Esophagus muscularis mucosa (tissue), 4 donors: ENCODE results near the gene MRE11. TPM values are rescaled to one million over a fixed set of nuclear protein-coding genes. Genes with fewer than 3 reads are reported as not detected.

Experiments
- DNase-seq: peaks from one replicate; pipeline ENCODE4 v3.0.0-alpha.2; 2017; ENCODE audit errors: extremely low spot score
- H3K27ac ChIP-seq, 4 donors: fragments of 200-600 bp; sonication (generic); replicated peaks in 1 of 4; 1 replicate in 3 of 4; 2 replicates in 1 of 4; pipeline ENCODE4 v1.5.1; 2016 to 2019; ENCODE audit warnings: mild to moderate bottlenecking in 1 of 4
- H3K27me3 ChIP-seq, 4 donors: fragments of 200-600 bp; sonication (generic); one replicate each; pipeline versions ENCODE4 v1.5.1 to v1.6.0; 2016 to 2019
- H3K36me3 ChIP-seq, 4 donors: fragments of 200-600 bp; sonication (generic); one replicate each; pipeline ENCODE4 v1.5.1; 2016 to 2019
- H3K4me1 ChIP-seq, 4 donors: fragments of 200-600 bp; sonication (generic); one replicate each; pipeline ENCODE4 v1.5.1; 2016 to 2019
- H3K4me3 ChIP-seq, 4 donors: fragments of 200-600 bp; sonication (generic); 1 replicate in 2 of 4; 2 replicates in 2 of 4; pipeline ENCODE4 v1.5.1; 2016 to 2019; ENCODE audit warnings: mild to moderate bottlenecking in 4 of 4, moderate library complexity in 1 of 4
- H3K9me3 ChIP-seq, 4 donors: fragments of 200-600 bp; sonication (generic); 1 replicate in 3 of 4; 2 replicates in 1 of 4; pipeline ENCODE4 v1.5.1; 2016 to 2019
- EP300 ChIP-seq: sonication (generic); formaldehyde crosslinking; IDR thresholded peaks from one replicate; pipeline ENCODE4 v1.6.1; 2017; ENCODE audit warnings: antibody characterized with exemption
- POLR2A ChIP-seq: fragments of 450-650 bp; IDR thresholded peaks from one replicate; pipeline ENCODE4 v1.6.1; 2017; ENCODE audit warnings: antibody characterized with exemption, moderate library complexity, mild to moderate bottlenecking, low read depth
- POLR2AphosphoS5 ChIP-seq, 2 donors: sonication (generic); formaldehyde crosslinking; IDR thresholded peaks; one replicate each; pipeline ENCODE4 v1.6.1; 2017; ENCODE audit warnings: antibody characterized with exemption in 2 of 2
- WGBS: methylation state at CpG from one replicate; pipeline ENCODE4 v1.1.5; 2018; 5-methylcytosine and 5-hydroxymethylcytosine counted together
- intact Hi-C: fragments of 100-400 bp; cut with DNase I; formaldehyde crosslinking; loops from one replicate; pipeline ENCODE4 v1.15.1; 2023
- total RNA-seq, 4 donors: library from RNA; depleted of rRNA; stranded (reverse); fragments of >200 nt; gene quantifications; one replicate each; pipeline versions ENCODE4 v1.1.0 to v1.2.1, GENCODE V29; 2016
- TF ChIP-seq, protein P1 (sequence below), 3 experiments: fragments of 200-600 bp in 2 of 3; fragments of 450-650 bp in 1 of 3; sonication (generic) in 2 of 3; IDR thresholded peaks; one replicate each; pipeline ENCODE4 v1.5.1; 2017 to 2019; ENCODE audit warnings: antibody characterized with exemption in 3 of 3, mild to moderate bottlenecking in 2 of 3, moderate library complexity in 1 of 3

The MRE11 gene
- total RNA-seq, 4 donors from 2014 or later: 9.9 to 12.9 (median 11.2) TPM

GRCh38 chr11:94519478-94520084, 25.9 kb upstream of the MRE11 start:
- no peaks in the 10 kb centered on the region for H3K9me3 ChIP-seq
- no peaks in the 10 kb centered on the region for H3K36me3 ChIP-seq
- H3K4me3 ChIP-seq: no peak overlapping the region
- 16% methylated on average over 5 of the region's 5 CpGs for WGBS
- intact Hi-C loops: loop anchor here (2.0 to 10.0 kb wide), 3 partner anchors 38 to 375 kb away; no protein-coding TSS in a partner anchor
- H3K27ac ChIP-seq: no peak overlapping the region
- H3K4me1 ChIP-seq: peaks cover 0 to 4% (median 4%) of the 10 kb centered on the region in 4 donors
- DNase-seq: no peak
- TF ChIP-seq POLR2AphosphoS5 (IDR thresholded peaks at IDR 0.05): no peak
- TF ChIP-seq, protein P1, sequence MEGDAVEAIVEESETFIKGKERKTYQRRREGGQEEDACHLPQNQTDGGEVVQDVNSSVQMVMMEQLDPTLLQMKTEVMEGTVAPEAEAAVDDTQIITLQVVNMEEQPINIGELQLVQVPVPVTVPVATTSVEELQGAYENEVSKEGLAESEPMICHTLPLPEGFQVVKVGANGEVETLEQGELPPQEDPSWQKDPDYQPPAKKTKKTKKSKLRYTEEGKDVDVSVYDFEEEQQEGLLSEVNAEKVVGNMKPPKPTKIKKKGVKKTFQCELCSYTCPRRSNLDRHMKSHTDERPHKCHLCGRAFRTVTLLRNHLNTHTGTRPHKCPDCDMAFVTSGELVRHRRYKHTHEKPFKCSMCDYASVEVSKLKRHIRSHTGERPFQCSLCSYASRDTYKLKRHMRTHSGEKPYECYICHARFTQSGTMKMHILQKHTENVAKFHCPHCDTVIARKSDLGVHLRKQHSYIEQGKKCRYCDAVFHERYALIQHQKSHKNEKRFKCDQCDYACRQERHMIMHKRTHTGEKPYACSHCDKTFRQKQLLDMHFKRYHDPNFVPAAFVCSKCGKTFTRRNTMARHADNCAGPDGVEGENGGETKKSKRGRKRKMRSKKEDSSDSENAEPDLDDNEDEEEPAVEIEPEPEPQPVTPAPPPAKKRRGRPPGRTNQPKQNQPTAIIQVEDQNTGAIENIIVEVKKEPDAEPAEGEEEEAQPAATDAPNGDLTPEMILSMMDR (IDR thresholded peaks at IDR 0.05): peak; percentile 60 to 74 (median 63)
- TF ChIP-seq EP300: no peak
- TF ChIP-seq POLR2A: no peak
- H3K27me3 ChIP-seq: no peaks in the 10 kb centered on the region

DNA sequence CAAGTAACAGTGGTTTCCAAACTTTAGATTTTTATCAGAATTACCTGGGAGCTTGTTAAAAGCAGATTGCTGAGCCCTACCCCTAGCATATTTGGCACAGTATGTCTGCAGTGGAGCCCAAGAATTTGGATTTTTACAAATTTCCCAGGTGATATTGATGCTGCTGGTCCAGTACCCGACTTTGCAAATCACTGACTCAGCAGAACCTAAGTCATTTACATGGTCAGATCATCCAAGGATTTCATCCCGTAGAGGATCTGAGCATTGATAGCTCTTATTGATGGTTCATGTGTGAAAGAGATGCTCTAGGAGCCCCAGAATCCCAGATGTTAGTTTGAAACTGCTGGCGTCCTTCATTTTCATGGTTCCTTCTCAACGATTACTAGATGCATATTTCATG, 24.7 kb upstream of the MRE11 start:
- H3K36me3 ChIP-seq: no peaks in the 10 kb centered on the region
- H3K27me3 ChIP-seq: no peaks in the 10 kb centered on the region
- H3K4me1 ChIP-seq: peaks cover 0 to 4% (median 4%) of the 10 kb centered on the region in 4 donors
- no peaks in the 10 kb centered on the region for H3K9me3 ChIP-seq
- 68% methylated on average over 4 of the region's 4 CpGs for WGBS
- no peak overlapping the region for H3K27ac ChIP-seq
- TF ChIP-seq EP300 (no peak), POLR2AphosphoS5 (IDR thresholded peaks at IDR 0.05) (no peak), POLR2A (no peak)
- TF ChIP-seq, protein P1 (IDR thresholded peaks at IDR 0.05): no peak
- no peak for DNase-seq
- intact Hi-C loops: no loop called here
- H3K4me3 ChIP-seq: no peak overlapping the region

GRCh38 chr11:94516725-94517124, 23.1 kb upstream of the MRE11 start:
- H3K4me1 ChIP-seq: peaks cover 7 to 17% (median 14%) of the 10 kb centered on the region in 4 donors

GRCh38 chr11:94515398-94515797, 21.8 kb upstream of the MRE11 start:
- no peaks in the 10 kb centered on the region for H3K27me3 ChIP-seq
- intact Hi-C loops: no loop called here
- TF ChIP-seq POLR2A: no peak
- TF ChIP-seq POLR2AphosphoS5 (IDR thresholded peaks at IDR 0.05): no peak
- TF ChIP-seq, protein P1 (IDR thresholded peaks at IDR 0.05): no peak
- TF ChIP-seq EP300: no peak
- no peak overlapping the region for H3K4me3 ChIP-seq
- H3K36me3 ChIP-seq: no peaks in the 10 kb centered on the region
- WGBS: 86% methylated on average over 2 of the region's 2 CpGs
- no peak for DNase-seq
- H3K4me1 ChIP-seq: peaks cover 7 to 17% (median 14%) of the 10 kb centered on the region in 4 donors
- H3K27ac ChIP-seq: no peak overlapping the region
- no peaks in the 10 kb centered on the region for H3K9me3 ChIP-seq

More at GRCh38 chr11:94516725-94517124, 23.1 kb upstream of the MRE11 start:
- H3K36me3 ChIP-seq: no peaks in the 10 kb centered on the region
- H3K27ac ChIP-seq: no peak overlapping the region
- no peaks in the 10 kb centered on the region for H3K27me3 ChIP-seq
- TF ChIP-seq, protein P1 (IDR thresholded peaks at IDR 0.05): no peak
- no peak for TF ChIP-seq EP300
- no peak for TF ChIP-seq POLR2AphosphoS5 (IDR thresholded peaks at IDR 0.05)
- no peak for TF ChIP-seq POLR2A
- intact Hi-C loops: no loop called here
- no peak for DNase-seq
- H3K9me3 ChIP-seq: no peaks in the 10 kb centered on the region
- WGBS: 22% methylated on average over 1 of the region's 1 CpG
- no peak overlapping the region for H3K4me3 ChIP-seq
